Adrenal gland (tissue), 5 donors: ENCODE measurements around the gene RRBP1.

Source experiments
- POLR2A ChIP-seq, 2 donors: fragments of 450-650 bp; IDR thresholded peaks; one replicate each; pipeline ENCODE4 v1.6.1; 2017; ENCODE audit warnings: antibody characterized with exemption in 2 of 2, mild to moderate bottlenecking in 2 of 2, moderate library complexity in 1 of 2
- TF ChIP-seq, protein P1 (sequence below), 6 experiments: fragments of 450-650 bp in 4 of 6; fragments of 200-600 bp in 2 of 6; sonication (generic) in 1 of 6; IDR thresholded peaks; 1 replicate in 5 of 6; 2 replicates in 1 of 6; pipeline versions ENCODE4 v1.5.1 to v1.8.0; 2016 to 2021; ENCODE audit warnings: antibody characterized with exemption in 6 of 6, mild to moderate bottlenecking in 2 of 6, moderate library complexity in 1 of 6
- donor health status: DM: no; HTN: no; CAD: no.

DNA sequence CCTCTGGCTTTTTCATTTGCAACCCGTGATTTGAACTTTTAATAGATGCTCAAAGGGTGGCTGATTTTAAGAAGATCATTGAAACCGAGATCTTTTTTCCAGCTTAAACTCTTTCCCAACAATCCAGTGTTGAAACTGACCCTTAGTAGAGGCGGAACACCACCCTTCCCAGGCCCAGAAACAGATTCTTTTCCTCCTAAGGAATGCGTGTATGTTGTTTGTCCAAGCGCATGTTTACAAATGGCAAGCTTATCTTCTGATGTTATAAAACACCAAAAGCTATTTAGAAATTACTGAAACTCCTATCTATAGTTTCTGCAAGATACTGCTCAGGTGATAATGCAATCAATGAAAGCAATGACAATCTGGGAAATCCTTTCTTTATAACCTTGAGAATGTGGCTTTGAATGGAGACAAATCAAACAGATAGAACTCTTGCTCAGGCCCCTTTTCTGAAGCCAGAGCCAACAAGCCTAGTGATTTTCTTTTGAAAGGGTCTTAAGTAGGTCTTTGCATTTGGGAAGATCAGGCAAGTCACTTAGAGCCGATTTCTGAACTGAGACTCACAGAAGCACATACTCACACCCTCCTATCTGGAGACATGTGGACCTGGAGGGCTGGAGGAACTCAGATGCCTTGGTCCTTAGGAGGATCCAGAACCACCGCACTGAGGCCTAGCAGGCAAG, 26.8 kb upstream of the RRBP1 start:
- TF ChIP-seq, protein P1, sequence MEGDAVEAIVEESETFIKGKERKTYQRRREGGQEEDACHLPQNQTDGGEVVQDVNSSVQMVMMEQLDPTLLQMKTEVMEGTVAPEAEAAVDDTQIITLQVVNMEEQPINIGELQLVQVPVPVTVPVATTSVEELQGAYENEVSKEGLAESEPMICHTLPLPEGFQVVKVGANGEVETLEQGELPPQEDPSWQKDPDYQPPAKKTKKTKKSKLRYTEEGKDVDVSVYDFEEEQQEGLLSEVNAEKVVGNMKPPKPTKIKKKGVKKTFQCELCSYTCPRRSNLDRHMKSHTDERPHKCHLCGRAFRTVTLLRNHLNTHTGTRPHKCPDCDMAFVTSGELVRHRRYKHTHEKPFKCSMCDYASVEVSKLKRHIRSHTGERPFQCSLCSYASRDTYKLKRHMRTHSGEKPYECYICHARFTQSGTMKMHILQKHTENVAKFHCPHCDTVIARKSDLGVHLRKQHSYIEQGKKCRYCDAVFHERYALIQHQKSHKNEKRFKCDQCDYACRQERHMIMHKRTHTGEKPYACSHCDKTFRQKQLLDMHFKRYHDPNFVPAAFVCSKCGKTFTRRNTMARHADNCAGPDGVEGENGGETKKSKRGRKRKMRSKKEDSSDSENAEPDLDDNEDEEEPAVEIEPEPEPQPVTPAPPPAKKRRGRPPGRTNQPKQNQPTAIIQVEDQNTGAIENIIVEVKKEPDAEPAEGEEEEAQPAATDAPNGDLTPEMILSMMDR (IDR thresholded peaks at IDR 0.05) = no peak
- TF ChIP-seq POLR2A (IDR thresholded peaks at IDR 0.05) = no peak
